Amniotic epithelial cell (primary cell): ENCODE results near the gene BAG1.

Source experiments
- DNase-seq: peaks from one replicate; pipeline ENCODE4 v3.0.0-alpha.2; 2010; ENCODE audit warnings: low read depth

The BAG1 gene

DNA sequence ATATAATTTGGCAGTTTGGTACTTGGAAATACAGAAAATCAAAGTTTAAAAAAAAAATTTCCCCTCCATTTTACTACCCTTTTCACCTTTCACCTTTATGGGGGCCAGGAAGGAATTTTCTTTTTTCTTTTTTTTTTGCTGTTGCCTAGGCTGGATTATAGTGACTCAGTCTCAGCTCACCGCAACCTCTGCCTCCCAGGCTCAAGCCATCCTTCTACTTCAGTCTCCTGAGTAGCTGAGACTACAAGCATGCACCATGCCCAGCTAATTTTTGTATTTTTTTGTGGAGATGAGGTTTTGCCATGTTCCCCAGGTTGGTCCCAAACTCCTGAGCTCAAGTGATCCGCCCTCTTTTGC lies 9.4 kb upstream of the BAG1 start:
- DNase-seq = peak; percentile 65

GRCh38 chr9:33273266-33273971 lies 8.9 kb upstream of the BAG1 start:
- DNase-seq = peak; percentile 12

DNA sequence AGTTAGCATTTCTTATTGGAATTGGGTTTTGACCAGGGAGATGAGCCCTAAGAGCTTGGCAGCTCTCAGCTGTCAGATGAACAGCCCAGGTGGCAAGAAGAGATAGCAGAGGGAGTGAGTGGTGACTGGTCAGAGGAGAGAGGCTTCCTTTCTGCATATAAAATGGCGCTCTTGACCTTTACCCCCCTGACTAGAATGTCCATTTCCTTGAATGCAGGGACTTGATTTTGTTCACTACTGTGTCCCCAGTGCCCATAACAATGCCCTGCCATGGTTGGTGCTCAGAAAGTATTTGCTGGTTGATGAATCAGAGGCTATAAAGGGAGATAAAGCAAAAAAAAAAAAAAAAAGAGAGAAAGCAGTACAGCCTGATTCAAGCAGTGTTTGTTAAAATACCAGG lies 7.6 kb upstream of the BAG1 start:
- peak; percentile 40 for DNase-seq

- no peak for DNase-seq
Observed at GRCh38 chr9:33270146-33270545, 5.6 kb upstream of the BAG1 start.

DNA sequence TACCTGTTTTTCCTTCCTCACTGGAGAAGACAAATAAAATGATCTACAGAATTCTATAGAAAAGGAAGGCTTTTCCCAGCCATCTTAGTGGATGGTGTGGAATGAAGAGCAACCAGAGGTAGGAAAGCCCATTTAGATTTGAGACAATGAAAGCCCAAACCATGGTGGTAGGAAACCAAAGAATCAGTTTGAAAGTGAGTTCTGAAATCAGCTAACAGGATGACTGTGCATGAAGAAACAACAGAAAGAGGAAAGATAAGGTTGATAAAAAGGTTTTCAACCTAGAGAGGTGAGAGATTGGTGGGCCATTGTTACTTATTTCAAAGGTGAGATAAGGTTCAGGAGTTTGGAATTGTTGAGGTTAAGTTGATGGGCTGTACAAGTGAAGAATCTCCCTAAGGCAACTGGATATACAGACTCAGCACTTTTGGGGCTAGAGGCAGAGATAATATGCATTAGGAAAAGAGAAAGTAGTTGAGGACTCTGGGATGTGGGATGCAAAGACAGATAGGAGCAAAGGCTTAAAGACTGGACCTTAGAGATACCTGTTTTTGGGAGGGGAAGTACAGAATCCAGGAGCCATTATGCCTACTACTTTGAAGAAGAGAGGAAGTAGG lies 2.8 kb upstream of the BAG1 start:
- no peak for DNase-seq

DNA sequence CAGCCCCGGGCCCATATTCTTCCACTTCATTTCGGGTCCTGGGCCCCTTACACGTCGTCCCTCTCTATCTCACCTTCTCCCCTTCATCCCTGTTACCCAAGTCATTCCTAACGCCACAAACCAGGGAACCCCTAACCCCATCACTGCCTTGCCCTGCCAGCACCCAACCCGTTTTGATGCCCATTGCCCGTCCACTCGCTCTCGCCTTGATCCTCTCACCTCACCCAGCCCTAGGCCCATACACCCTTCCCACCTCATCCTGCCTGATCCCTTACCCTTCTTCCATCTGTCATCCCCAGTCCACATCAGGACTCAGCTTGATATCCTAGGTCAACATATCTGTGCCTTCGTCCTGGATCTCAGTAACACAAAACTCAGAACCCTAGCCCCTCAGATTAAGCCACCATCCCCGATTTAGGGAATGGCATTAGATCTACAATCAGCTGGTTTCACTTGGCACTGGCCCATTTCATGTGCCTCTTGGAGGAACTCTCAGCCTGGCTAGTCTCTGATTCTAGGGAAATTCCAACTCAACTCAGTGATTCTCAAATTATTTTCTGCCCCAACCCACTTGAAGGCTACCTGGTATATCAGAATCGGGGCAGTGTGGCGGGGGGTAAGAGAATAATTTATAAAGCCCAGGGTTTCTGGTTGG lies 830 bp upstream of the BAG1 start:
- DNase-seq = no peak

DNA sequence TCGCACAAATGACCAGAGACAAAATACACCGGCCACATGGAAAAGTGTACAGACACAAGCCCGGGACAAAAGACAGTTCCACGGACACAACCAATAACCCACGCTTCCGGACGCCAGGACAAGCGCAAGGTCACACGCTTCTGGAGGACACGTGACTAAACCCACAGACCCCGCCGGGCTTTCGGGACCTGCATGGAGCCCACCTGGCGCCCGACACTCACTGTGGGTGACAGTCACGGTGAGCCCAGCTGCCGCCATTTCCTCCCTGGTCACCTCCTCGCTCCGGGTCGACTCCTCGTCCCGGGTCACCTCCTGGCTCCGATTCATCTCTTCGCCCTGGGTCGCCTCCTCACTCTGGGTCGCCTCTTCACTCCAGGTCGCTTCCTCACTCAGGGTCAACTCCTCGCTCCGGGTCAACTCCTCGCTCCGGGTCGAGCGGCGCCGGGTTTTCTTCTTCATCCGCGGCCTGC lies 470 bp downstream of the BAG1 start:
- no peak for DNase-seq

GRCh38 chr9:33263131-33264002 lies 1.1 kb downstream of the BAG1 start:
- peak; percentile 62 for DNase-seq

DNA sequence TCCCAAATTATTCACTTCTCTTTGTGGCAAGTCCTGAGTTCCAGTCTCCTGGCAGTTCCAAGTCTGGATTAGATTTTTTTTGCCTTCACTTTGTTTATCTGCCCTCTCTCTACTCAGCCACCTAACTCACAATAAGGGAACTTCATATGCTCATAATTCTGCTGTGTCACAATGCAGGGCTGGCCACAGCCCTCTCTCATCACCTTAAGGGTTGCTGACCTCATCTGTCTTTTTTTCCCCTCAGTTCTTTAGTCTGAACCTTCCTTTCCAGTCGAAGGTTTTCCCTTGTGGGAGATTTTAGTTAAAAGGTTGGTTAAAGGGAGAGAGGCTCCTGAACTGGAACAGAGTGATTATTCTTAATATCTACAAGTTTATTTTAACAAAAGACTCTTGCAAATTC lies 4.1 kb downstream of the BAG1 start:
- DNase-seq = no peak

DNA sequence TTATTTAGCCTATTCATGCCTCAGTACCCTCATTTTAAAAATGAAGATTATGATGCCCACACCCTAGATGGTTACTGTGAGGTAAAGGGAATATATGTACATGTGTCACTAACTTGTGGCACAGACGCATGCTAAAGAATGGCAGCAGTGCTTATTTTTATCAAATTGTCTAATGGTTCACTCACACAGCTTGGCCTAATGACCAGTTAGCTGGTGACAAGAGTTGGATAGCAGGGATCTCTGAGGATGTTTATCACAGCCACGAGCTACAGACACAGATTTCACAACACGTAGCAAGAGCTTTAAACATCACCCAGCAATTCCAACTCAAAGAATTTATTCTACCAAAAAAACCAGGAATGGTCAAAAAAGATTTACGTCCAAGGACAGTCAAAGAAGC lies 7.2 kb downstream of the BAG1 start:
- DNase-seq = no peak

DNA sequence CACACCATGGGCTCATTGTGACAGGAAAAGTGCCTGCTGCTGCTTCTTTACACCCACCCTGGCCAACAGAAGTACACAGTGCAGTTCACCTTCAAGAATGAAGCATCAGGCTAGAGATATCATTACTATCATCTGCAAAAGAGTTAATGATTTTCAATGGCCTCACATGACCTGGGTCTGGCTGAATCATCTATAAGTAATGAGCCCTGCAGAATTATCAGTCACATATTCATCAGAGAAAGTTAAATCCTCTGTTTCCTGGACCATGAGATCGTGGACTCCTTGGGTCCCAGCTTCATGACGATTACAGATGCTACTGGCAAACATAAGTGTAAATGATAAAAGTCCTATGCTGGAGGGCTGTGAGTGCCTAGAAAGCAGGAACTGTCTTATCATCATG lies 8.3 kb downstream of the BAG1 start:
- no peak for DNase-seq

DNA sequence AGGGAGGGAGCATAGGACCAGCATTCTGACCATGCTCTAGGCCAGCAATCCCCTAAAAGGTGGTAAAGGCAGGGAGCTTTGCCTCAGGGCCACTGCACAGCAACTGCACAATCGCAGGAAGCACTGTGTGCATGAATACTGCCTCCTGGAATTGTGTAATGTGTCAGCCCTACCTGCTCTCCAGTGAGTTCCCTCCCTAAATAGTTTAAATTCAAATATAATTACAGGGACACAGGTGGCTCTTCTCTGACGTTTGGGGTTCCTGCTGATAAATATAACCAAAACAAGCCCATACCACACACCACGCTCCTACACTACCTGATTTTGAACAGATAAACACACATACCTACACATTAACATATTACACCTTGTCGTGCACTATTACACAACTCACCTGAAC lies 9.0 kb downstream of the BAG1 start:
- no peak for DNase-seq

- no peak for DNase-seq
Observed at GRCh38 chr9:33255014-33255413, 9.5 kb downstream of the BAG1 start.

- DNase-seq = no peak
Observed at GRCh38 chr9:33254211-33254610, 10.3 kb downstream of the BAG1 start.

DNA sequence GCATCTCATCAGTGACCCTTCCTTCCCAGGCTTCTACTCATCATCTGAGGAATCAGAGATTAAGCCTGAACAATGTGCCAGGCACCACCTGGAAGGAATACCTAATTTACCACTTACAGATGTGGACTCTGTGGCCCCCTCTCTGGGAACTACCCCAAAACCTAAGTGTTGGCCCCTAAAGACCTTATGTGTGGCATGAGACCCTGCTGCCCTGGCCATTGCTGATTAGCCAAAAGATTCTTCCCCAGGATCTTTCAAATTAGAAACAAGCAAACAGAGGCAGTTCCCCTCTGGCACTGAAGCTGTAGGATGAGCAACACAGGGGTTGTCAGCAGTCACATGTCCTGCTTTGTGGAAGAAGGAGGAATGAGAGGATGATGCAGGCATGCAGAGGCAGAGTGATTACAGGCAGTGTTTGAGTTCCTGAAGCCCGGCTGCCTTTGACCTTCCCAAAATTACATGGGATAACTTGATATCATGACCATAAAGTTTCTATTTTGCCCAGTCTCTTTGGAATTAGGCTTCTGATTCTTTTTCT lies 14.0 kb downstream of the BAG1 start:
- peak; percentile 78 for DNase-seq

DNA sequence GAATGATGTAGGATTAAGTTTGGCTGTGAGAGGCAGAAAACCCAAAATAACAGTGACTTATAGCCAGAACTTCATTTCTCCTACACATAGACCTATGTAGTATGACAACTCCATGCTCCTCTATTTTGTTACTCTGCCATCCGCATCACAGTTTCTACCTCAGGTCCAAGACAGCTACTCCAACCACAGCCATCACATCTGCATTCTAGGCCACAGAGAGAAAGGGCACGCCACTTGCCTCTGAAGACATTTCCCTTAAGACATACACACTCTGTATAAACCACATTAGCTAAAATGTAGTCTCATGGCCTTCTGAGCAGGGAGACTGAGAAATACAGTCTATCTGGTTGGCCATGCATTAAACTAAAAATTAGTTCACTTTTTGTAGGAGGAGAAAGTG lies 14.5 kb downstream of the BAG1 start:
- no peak for DNase-seq

- no peak for DNase-seq
Observed at GRCh38 chr9:33249087-33249658, 15.3 kb downstream of the BAG1 start.

- DNase-seq = no peak
Observed at GRCh38 chr9:33248606-33249005, 15.9 kb downstream of the BAG1 start.

- no peak for DNase-seq
Observed at GRCh38 chr9:33246269-33246860, 18.1 kb downstream of the BAG1 start.

DNA sequence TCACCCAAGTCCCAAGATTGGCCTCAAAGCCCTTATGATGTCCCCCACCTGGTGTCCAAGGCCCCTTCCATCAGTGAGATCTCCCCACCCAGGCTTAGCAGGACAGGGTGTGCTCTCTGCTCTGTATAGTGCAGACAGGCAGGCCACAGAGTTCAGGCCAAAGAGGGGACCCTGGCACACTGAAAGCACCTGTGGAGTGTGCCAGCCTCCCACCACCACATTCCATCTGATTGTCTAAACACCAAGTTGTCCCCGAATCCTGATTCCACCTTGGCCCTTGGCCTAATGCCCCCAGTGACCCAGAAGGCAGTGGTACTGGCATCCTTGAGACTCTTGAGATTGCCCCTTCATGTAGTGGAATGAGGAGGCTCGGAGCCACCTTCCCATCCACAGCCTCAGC lies 19.2 kb downstream of the BAG1 start:
- no peak for DNase-seq

GRCh38 chr9:33244137-33244784 lies 20.2 kb downstream of the BAG1 start:
- no peak for DNase-seq
